ES-I3 (cell line): ENCODE results near the gene LRP1.

Experiments used
- H3K36me3 ChIP-seq: 2 replicates; pipeline ENCODE4 v1.6.1; 2013; ENCODE audit warnings: mild to moderate bottlenecking, low read length, control low read depth, moderate library complexity; ENCODE audit not compliant: insufficient read depth
- H3K4me1 ChIP-seq: 2 replicates; pipeline ENCODE4 v1.6.1; 2013; ENCODE audit warnings: mild to moderate bottlenecking, control low read depth, low read length; ENCODE audit not compliant: insufficient read depth
- H3K9ac ChIP-seq: 2 replicates; pipeline ENCODE4 v1.6.1; 2013; ENCODE audit warnings: low read depth, mild to moderate bottlenecking, low read length, moderate library complexity
- H3K9me3 ChIP-seq: 2 replicates; pipeline ENCODE4 v1.6.1; 2013; ENCODE audit warnings: mild to moderate bottlenecking, low read length, moderate library complexity; ENCODE audit not compliant: control insufficient read depth, insufficient read depth

The LRP1 gene

GRCh38 chr12:57227315-57228115, 99.2 kb downstream of the LRP1 start:
- H3K9ac ChIP-seq: peak overlapping the region; percentile 55; the same call in 1 of the 2 replicates
- no peaks in the 10 kb centered on the region for H3K9me3 ChIP-seq

GRCh38 chr12:57229046-57229633, 100.9 kb downstream of the LRP1 start:
- no peaks in the 10 kb centered on the region for H3K9me3 ChIP-seq
- peak overlapping the region; percentile 96 for H3K9ac ChIP-seq
- H3K4me1 ChIP-seq: peaks cover 14% of the 10 kb centered on the region
- peaks cover 20% of the 10 kb centered on the region; the same call in 1 of the 2 replicates for H3K36me3 ChIP-seq

More at GRCh38 chr12:57227315-57228115, 99.2 kb downstream of the LRP1 start:
- H3K4me1 ChIP-seq: peaks cover 20% of the 10 kb centered on the region; the same call in 1 of the 2 replicates
- peaks cover 14% of the 10 kb centered on the region; the same call in 1 of the 2 replicates for H3K36me3 ChIP-seq

GRCh38 chr12:57229634-57230380, 101.5 kb downstream of the LRP1 start, which contains the start of gene SHMT2:
Gene SHMT2, plus strand, starts transcription at chr12:57229711. Its CDS starts 68 bp downstream, at chr12:57229779.
- peaks cover 15% of the 10 kb centered on the region for H3K4me1 ChIP-seq
- H3K9ac ChIP-seq: peak within 1 kb of the TSS; percentile 96
- peaks cover 20% of the 10 kb centered on the region; the same call in 1 of the 2 replicates for H3K36me3 ChIP-seq
- no peaks in the 10 kb centered on the region for H3K9me3 ChIP-seq

- peak overlapping the region; percentile 96 for H3K9ac ChIP-seq
- no peaks in the 10 kb centered on the region for H3K9me3 ChIP-seq
- peaks cover 15% of the 10 kb centered on the region for H3K4me1 ChIP-seq
- H3K36me3 ChIP-seq: peaks cover 20% of the 10 kb centered on the region; the same call in 1 of the 2 replicates
These were observed 102.3 kb downstream of the LRP1 start for GRCh38 chr12:57230381-57231155.

- peaks cover 20% of the 10 kb centered on the region; the same call in 1 of the 2 replicates for H3K36me3 ChIP-seq
- no peaks in the 10 kb centered on the region for H3K9me3 ChIP-seq
- H3K4me1 ChIP-seq: peaks cover 15% of the 10 kb centered on the region
- peak overlapping the region; percentile 96; the same call in 1 of the 2 replicates for H3K9ac ChIP-seq
These were observed 103.2 kb downstream of the LRP1 start for GRCh38 chr12:57231276-57232021.

GRCh38 chr12:57232156-57232756, 104.0 kb downstream of the LRP1 start:
- peaks cover 20% of the 10 kb centered on the region; the same call in 1 of the 2 replicates for H3K36me3 ChIP-seq
- no peaks in the 10 kb centered on the region for H3K9me3 ChIP-seq
- peaks cover 17% of the 10 kb centered on the region for H3K4me1 ChIP-seq
- H3K9ac ChIP-seq: no peak overlapping the region

GRCh38 chr12:57233357-57234232, 105.3 kb downstream of the LRP1 start:
- peaks cover 20% of the 10 kb centered on the region; the same call in 1 of the 2 replicates for H3K36me3 ChIP-seq
- no peak overlapping the region for H3K9ac ChIP-seq
- H3K9me3 ChIP-seq: no peaks in the 10 kb centered on the region
- peaks cover 17% of the 10 kb centered on the region for H3K4me1 ChIP-seq

- H3K36me3 ChIP-seq: peaks cover 20% of the 10 kb centered on the region; the same call in 1 of the 2 replicates
- peaks cover 12% of the 10 kb centered on the region for H3K4me1 ChIP-seq
- no peak overlapping the region for H3K9ac ChIP-seq
- H3K9me3 ChIP-seq: no peaks in the 10 kb centered on the region
These were observed 105.9 kb downstream of the LRP1 start for GRCh38 chr12:57234233-57234570.

- Histone ChIP-seq H3K9ac (no peak overlapping the region), H3K4me1 (peaks cover 11% of the 10 kb centered on the region), H3K36me3 (peaks cover 20% of the 10 kb centered on the region; the same call in 1 of the 2 replicates), H3K9me3 (no peaks in the 10 kb centered on the region)
These were observed 106.3 kb downstream of the LRP1 start for GRCh38 chr12:57234571-57235016.

- Histone ChIP-seq H3K9ac (no peak overlapping the region), H3K9me3 (no peaks in the 10 kb centered on the region), H3K36me3 (peaks cover 20% of the 10 kb centered on the region; the same call in 1 of the 2 replicates), H3K4me1 (peaks cover 11% of the 10 kb centered on the region)
These were observed 106.9 kb downstream of the LRP1 start for GRCh38 chr12:57235017-57235727.

- no peaks in the 10 kb centered on the region for H3K9me3 ChIP-seq
- peaks cover 20% of the 10 kb centered on the region; the same call in 1 of the 2 replicates for H3K36me3 ChIP-seq
- peaks cover 13% of the 10 kb centered on the region for H3K4me1 ChIP-seq
- no peak overlapping the region for H3K9ac ChIP-seq
These were observed 107.4 kb downstream of the LRP1 start for GRCh38 chr12:57235728-57236131.
